Body of pancreas (tissue), 4 donors: ENCODE measurements around the gene BICRAL.
A peak's percentile ranks its signal among the peaks of the same experiment; 100 is the strongest.

Source experiments
- CTCF ChIP-seq, 7 experiments: fragments of 450-650 bp in 4 of 7; fragments of 200-600 bp in 3 of 7; sonication (generic) in 3 of 7; IDR thresholded peaks; one replicate each; pipeline ENCODE4 v1.5.1; 2016 to 2019; ENCODE audit warnings: antibody characterized with exemption in 7 of 7
- POLR2A ChIP-seq, 3 donors: fragments of 450-650 bp; IDR thresholded peaks; one replicate each; pipeline ENCODE4 v1.6.1; 2016; ENCODE audit warnings: antibody characterized with exemption in 3 of 3, mild to moderate bottlenecking in 2 of 3

DNA sequence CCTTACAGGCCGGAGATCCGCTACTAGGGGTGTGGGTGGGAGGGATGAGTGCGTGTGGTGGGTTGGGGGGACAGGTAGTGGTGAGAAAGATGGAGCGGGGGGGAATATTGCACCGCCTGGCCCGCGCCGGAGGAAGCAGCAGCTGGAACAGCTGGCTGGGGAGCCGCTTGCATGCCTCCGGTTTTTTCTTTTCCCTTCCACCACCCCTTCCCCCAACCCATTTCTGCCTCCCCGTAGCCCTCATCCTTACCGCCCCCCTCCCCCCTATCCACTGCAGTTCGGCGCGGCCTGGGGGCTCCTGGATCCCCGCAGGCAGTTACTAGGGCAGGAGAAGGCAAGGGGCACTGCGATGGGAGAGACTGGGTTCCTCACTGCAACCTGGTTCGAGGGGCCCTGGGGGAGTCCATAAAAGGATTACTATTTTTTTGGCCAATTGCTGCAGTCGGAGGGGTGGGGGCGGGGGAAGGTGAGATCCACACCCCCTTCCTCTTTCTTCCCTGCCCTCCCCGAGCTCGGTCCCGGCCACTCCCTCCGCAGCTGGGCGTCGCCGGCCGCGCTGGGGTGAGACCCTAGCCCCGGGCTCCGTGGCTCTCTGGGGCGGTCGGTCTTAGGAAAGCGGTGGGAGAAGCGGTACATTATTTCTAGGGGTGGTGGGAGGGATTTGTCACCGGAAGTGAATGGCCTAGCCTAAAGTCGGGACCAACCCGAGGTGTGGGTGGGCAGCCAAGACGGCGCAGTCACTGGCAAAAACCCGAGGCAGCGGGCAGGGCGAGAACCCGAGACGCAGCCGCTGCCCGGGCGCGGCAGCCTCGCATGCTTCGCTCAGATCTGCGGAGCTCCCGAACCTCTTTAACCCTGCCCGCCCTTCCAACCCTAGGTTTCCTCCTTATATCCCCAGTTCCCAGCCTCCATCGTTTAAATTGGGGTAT is 35.1 kb upstream of the BICRAL start:
- TF ChIP-seq POLR2A (IDR thresholded peaks at IDR 0.05) (peak; percentile 51 to 89 (median 85)), CTCF (IDR thresholded peaks at IDR 0.05) (no peak)
